Small intestine (tissue), 7 donors: ENCODE measurements around the gene KCNJ6. TPM values are rescaled to one million over a fixed set of nuclear protein-coding genes. Genes with fewer than 3 reads are reported as not detected.
"Not testable (repeated sequence)": the region's sequence is repeated elsewhere in the genome, so short reads cannot be mapped to it uniquely, and the experiment has no call there.

Experiments used
- DNase-seq, 2 donors: peaks; one replicate each; pipeline versions ENCODE4 v3.0.0 to v3.0.0-alpha.2; 2013
- FAIRE-seq: peaks from 2 replicates; lab custom pipeline; 2012; peaks lifted over from hg19 to GRCh38; lab: Jason Lieb, UNC
- H3K27ac ChIP-seq, 3 donors: one replicate each; pipeline ENCODE4 v1.5.1; 2013; ENCODE audit warnings: low read length in 2 of 3, mild to moderate bottlenecking in 2 of 3, control low read depth in 1 of 3, inconsistent platforms in 1 of 3, low read depth in 1 of 3, moderate library complexity in 1 of 3
- H3K27me3 ChIP-seq, 3 donors: one replicate each; pipeline ENCODE4 v1.6.1; 2013; ENCODE audit warnings: low read length in 3 of 3, inconsistent platforms in 1 of 3; ENCODE audit not compliant: control insufficient read depth in 3 of 3, insufficient read depth in 3 of 3
- H3K36me3 ChIP-seq, 3 donors: one replicate each; pipeline ENCODE4 v1.6.1; 2013; ENCODE audit warnings: low read length in 3 of 3, inconsistent platforms in 1 of 3, low read depth in 1 of 3, mild to moderate bottlenecking in 1 of 3, moderate library complexity in 1 of 3; ENCODE audit not compliant: control insufficient read depth in 3 of 3, insufficient read depth in 2 of 3
- H3K4me1 ChIP-seq, 3 donors: one replicate each; pipeline ENCODE4 v1.6.1; 2013; ENCODE audit warnings: low read length in 2 of 3, inconsistent platforms in 1 of 3, low read depth in 1 of 3, mild to moderate bottlenecking in 1 of 3, moderate library complexity in 1 of 3; ENCODE audit not compliant: control insufficient read depth in 3 of 3, insufficient read depth in 2 of 3
- H3K4me3 ChIP-seq, 3 donors: one replicate each; pipeline ENCODE4 v1.5.1; 2013; ENCODE audit warnings: low read length in 3 of 3, control low read depth in 1 of 3, inconsistent platforms in 1 of 3, low read depth in 1 of 3, mild to moderate bottlenecking in 1 of 3, moderate library complexity in 1 of 3
- H3K9me3 ChIP-seq, 2 donors: one replicate each; pipeline ENCODE4 v1.6.1; 2013; ENCODE audit warnings: low read depth in 1 of 2, low read length in 1 of 2; ENCODE audit not compliant: control insufficient read depth in 2 of 2, insufficient read depth in 1 of 2
- WGBS, 3 donors: extraction: QIAGEN DNeasy Blood & Tissue Kit; methylation state at CpG; one replicate each; pipeline ENCODE4 v1.1.7; 2013; 5-methylcytosine and 5-hydroxymethylcytosine counted together
- polyA plus RNA-seq, 4 donors: library from polyadenylated mRNA; stranded (reverse) in 3 of 4; unstranded in 1 of 4; fragments of 200-250 nt in 3 of 4; fragments of 120-200 nt in 1 of 4; gene quantifications; one replicate each; pipeline versions ENCODE4 v1.2.1 to v1.2.3, GENCODE V29; 2013
- donor health status: healthy with polysubstance abuse.
- donor health status: control.
- donor health status: control.
- donor health status: Bipolar disorder and iron deficiency.
- donor health status: healthy.

The KCNJ6 gene
- polyA plus RNA-seq, 4 donors = under 0.01 to 0.24 (median 0.03) TPM; not detected in 1

GRCh38 chr21:37601027-37601426 is 315.2 kb downstream of the KCNJ6 start:
- H3K36me3 ChIP-seq = no peaks in the 10 kb centered on the region
- DNase-seq (no peak), FAIRE-seq (no peak)
- H3K9me3 ChIP-seq = no peaks in the 10 kb centered on the region
- no peaks in the 10 kb centered on the region for H3K4me1 ChIP-seq
- 65 to 79% (median 71%) methylated on average over 3 of the region's 3 CpGs for WGBS, 3 donors
- H3K4me3 ChIP-seq = no peak overlapping the region
- H3K27me3 ChIP-seq = no peaks in the 10 kb centered on the region
- no peak overlapping the region for H3K27ac ChIP-seq

- Histone ChIP-seq H3K4me3 (no peak overlapping the region), H3K27me3 (no peaks in the 10 kb centered on the region), H3K4me1 (no peaks in the 10 kb centered on the region), H3K27ac (no peak overlapping the region), H3K9me3 (no peaks in the 10 kb centered on the region), H3K36me3 (no peaks in the 10 kb centered on the region)
- FAIRE-seq (no peak), DNase-seq (no peak)
- WGBS, 3 donors = 86 to 94% (median 87%) methylated on average over 8 of the region's 8 CpGs
Measured at GRCh38 chr21:37595944-37596343, 320.3 kb downstream of the KCNJ6 start.

GRCh38 chr21:37594472-37594951 is 321.7 kb downstream of the KCNJ6 start:
- Histone ChIP-seq H3K4me1 (no peaks in the 10 kb centered on the region), H3K4me3 (no peak overlapping the region), H3K27me3 (no peaks in the 10 kb centered on the region), H3K9me3 (no peaks in the 10 kb centered on the region), H3K27ac (no peak overlapping the region), H3K36me3 (no peaks in the 10 kb centered on the region)
- WGBS, 3 donors = 69 to 83% (median 74%) methylated on average over 15 of the region's 15 CpGs
- DNase-seq = no peak
- no peak for FAIRE-seq

- Histone ChIP-seq H3K36me3 (no peaks in the 10 kb centered on the region), H3K27ac (no peak overlapping the region), H3K4me1 (no peaks in the 10 kb centered on the region), H3K9me3 (no peaks in the 10 kb centered on the region), H3K4me3 (no peak overlapping the region), H3K27me3 (no peaks in the 10 kb centered on the region)
- 68 to 70% (median 70%) methylated on average over 19 of the region's 19 CpGs for WGBS, 3 donors
- FAIRE-seq (no peak), DNase-seq (no peak)
Measured at GRCh38 chr21:37593740-37594471, 322.4 kb downstream of the KCNJ6 start.

GRCh38 chr21:37593015-37593414 is 323.2 kb downstream of the KCNJ6 start:
- no peak for DNase-seq
- H3K4me1 ChIP-seq = no peaks in the 10 kb centered on the region
- H3K27me3 ChIP-seq = no peaks in the 10 kb centered on the region
- H3K4me3 ChIP-seq = no peak overlapping the region
- H3K27ac ChIP-seq = no peak overlapping the region
- 69 to 84% (median 71%) methylated on average over 5 of the region's 5 CpGs for WGBS, 3 donors
- H3K9me3 ChIP-seq = no peaks in the 10 kb centered on the region
- H3K36me3 ChIP-seq = no peaks in the 10 kb centered on the region
- FAIRE-seq = no peak

GRCh38 chr21:37592496-37592895 is 323.8 kb downstream of the KCNJ6 start:
- 38 to 78% (median 40%) methylated on average over 4 of the region's 4 CpGs for WGBS, 3 donors
- FAIRE-seq = no peak
- DNase-seq = no peak

GRCh38 chr21:37591994-37592393 is 324.3 kb downstream of the KCNJ6 start:
- not testable (repeated sequence) for H3K4me3 ChIP-seq, H3K9me3 ChIP-seq, H3K27ac ChIP-seq, H3K4me1 ChIP-seq, DNase-seq, H3K36me3 ChIP-seq, H3K27me3 ChIP-seq, FAIRE-seq
- 87 to 94% (median 94%) methylated on average over 12 of the region's 12 CpGs for WGBS, 3 donors

More at GRCh38 chr21:37592496-37592895, 323.8 kb downstream of the KCNJ6 start:
- Histone ChIP-seq H3K9me3 (no peaks in the 10 kb centered on the region), H3K36me3 (no peaks in the 10 kb centered on the region), H3K4me3 (no peak overlapping the region), H3K4me1 (no peaks in the 10 kb centered on the region), H3K27me3 (no peaks in the 10 kb centered on the region), H3K27ac (no peak overlapping the region)

- H3K9me3 ChIP-seq, H3K4me3 ChIP-seq, H3K4me1 ChIP-seq, H3K27ac ChIP-seq, H3K27me3 ChIP-seq, H3K36me3 ChIP-seq, DNase-seq, FAIRE-seq: not testable (repeated sequence)
- WGBS, 3 donors = 24 to 63% (median 56%) methylated on average over 8 of the region's 8 CpGs
Measured at GRCh38 chr21:37590836-37591235, 325.4 kb downstream of the KCNJ6 start.
